PC-9 (cell line): Measurements from ENCODE around the gene NANOGP8.

Source experiments
- EZH2 ChIP-seq: fragments of 200-600 bp; sonication (generic); IDR thresholded peaks from 2 replicates; pipeline ENCODE4 v1.8.0; 2017; ENCODE audit warnings: antibody characterized with exemption, low read depth
- TF ChIP-seq, protein P1 (sequence below): fragments of 200-600 bp; sonication (generic); conservative IDR thresholded peaks from 2 replicates; pipeline ENCODE4 v1.6.1; 2017; ENCODE audit warnings: mixed run types, antibody characterized with exemption, mild to moderate bottlenecking, moderate library complexity

- TF ChIP-seq, protein P1, sequence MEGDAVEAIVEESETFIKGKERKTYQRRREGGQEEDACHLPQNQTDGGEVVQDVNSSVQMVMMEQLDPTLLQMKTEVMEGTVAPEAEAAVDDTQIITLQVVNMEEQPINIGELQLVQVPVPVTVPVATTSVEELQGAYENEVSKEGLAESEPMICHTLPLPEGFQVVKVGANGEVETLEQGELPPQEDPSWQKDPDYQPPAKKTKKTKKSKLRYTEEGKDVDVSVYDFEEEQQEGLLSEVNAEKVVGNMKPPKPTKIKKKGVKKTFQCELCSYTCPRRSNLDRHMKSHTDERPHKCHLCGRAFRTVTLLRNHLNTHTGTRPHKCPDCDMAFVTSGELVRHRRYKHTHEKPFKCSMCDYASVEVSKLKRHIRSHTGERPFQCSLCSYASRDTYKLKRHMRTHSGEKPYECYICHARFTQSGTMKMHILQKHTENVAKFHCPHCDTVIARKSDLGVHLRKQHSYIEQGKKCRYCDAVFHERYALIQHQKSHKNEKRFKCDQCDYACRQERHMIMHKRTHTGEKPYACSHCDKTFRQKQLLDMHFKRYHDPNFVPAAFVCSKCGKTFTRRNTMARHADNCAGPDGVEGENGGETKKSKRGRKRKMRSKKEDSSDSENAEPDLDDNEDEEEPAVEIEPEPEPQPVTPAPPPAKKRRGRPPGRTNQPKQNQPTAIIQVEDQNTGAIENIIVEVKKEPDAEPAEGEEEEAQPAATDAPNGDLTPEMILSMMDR, result no peak
- no peak for TF ChIP-seq EZH2
Measured at GRCh38 chr15:35123743-35124142, 38.6 kb upstream of the NANOGP8 start.
